ENCODE data around the gene SPATA21.
"Not testable (repeated sequence)": the region's sequence is repeated elsewhere in the genome, so short reads cannot be mapped to it uniquely, and the experiment has no call there.

The SPATA21 gene

GRCh38 chr1:16436946-16437474 lies at the start of gene SPATA21:
TSS of gene SPATA21 (minus strand) at chr1:16437424. CDS start at chr1:16431371, 6,053 bp downstream.
- DNase-seq (ENCODE audit: low read depth), result no peak

GRCh38 chr1:16487011-16487410 lies 49.8 kb upstream of the SPATA21 start:
- DNase-seq (ENCODE audit: low read depth), result not testable (repeated sequence)

- DNase-seq (ENCODE audit: low read depth), result not testable (repeated sequence)
Observed at GRCh38 chr1:16486316-16486715, 49.1 kb upstream of the SPATA21 start.

- DNase-seq (ENCODE audit: low read depth), result no peak
Observed at GRCh38 chr1:16484931-16485330, 47.7 kb upstream of the SPATA21 start.

- no peak for DNase-seq (ENCODE audit: low read depth)
Observed at GRCh38 chr1:16484501-16484835, 47.2 kb upstream of the SPATA21 start.

- not testable (repeated sequence) for DNase-seq (ENCODE audit: low read depth)
Observed at GRCh38 chr1:16483639-16484500, 46.6 kb upstream of the SPATA21 start.

- not testable (repeated sequence) for DNase-seq (ENCODE audit: low read depth)
Observed at GRCh38 chr1:16483146-16483545, 45.9 kb upstream of the SPATA21 start.

GRCh38 chr1:16478091-16478490 lies 40.9 kb upstream of the SPATA21 start:
- DNase-seq (ENCODE audit: low read depth), result no peak

- DNase-seq (ENCODE audit: low read depth), result not testable (repeated sequence)
Observed at GRCh38 chr1:16475771-16476770, 38.8 kb upstream of the SPATA21 start.

- not testable (repeated sequence) for DNase-seq (ENCODE audit: low read depth)
Observed at GRCh38 chr1:16474891-16475290, 37.7 kb upstream of the SPATA21 start.

GRCh38 chr1:16474166-16474800 lies 37.1 kb upstream of the SPATA21 start:
- DNase-seq (ENCODE audit: low read depth), result no peak

GRCh38 chr1:16468558-16468957 lies 31.3 kb upstream of the SPATA21 start:
- DNase-seq (ENCODE audit: low read depth), result no peak

- no peak for DNase-seq (ENCODE audit: low read depth)
Observed at GRCh38 chr1:16464917-16465625, 27.8 kb upstream of the SPATA21 start.

GRCh38 chr1:16462773-16463330 lies 25.6 kb upstream of the SPATA21 start:
- no peak for DNase-seq (ENCODE audit: low read depth)

- no peak for DNase-seq (ENCODE audit: low read depth)
Observed at GRCh38 chr1:16461681-16462080, 24.5 kb upstream of the SPATA21 start.

GRCh38 chr1:16459352-16459925 lies 22.2 kb upstream of the SPATA21 start:
- no peak for DNase-seq (ENCODE audit: low read depth)

GRCh38 chr1:16458831-16459230 lies 21.6 kb upstream of the SPATA21 start:
- no peak for DNase-seq (ENCODE audit: low read depth)

- DNase-seq (ENCODE audit: low read depth), result not testable (repeated sequence)
Observed at GRCh38 chr1:16456151-16456550, 18.9 kb upstream of the SPATA21 start.

GRCh38 chr1:16454909-16455308 lies 17.7 kb upstream of the SPATA21 start:
- DNase-seq (ENCODE audit: low read depth), result not testable (repeated sequence)

- no peak for DNase-seq (ENCODE audit: low read depth)
Observed at GRCh38 chr1:16451841-16452528, 14.8 kb upstream of the SPATA21 start.

All from fibroblast of the conjunctiva (primary cell).